SK-N-SH (cell line): ENCODE data around the gene ZNF296. TPM values are rescaled to one million over a fixed set of nuclear protein-coding genes. Genes with fewer than 3 reads are reported as not detected.

Experiments
- CTCF ChIA-PET: fragments of 300-600, 350-600 bp; formaldehyde crosslinking; extraction: SDS; loops from one replicate; lab custom pipeline; 2021; lab: Yijun Ruan, JAX
- POLR2A ChIA-PET: fragments of 350-600 bp; sonication (Branson Sonifier 250); formaldehyde crosslinking; extraction: SDS; loops from one replicate; lab custom pipeline; 2020; ENCODE audit warnings: antibody characterized with exemption, inconsistent platforms; lab: Yijun Ruan, JAX
- DNase-seq: peaks from one replicate; pipeline ENCODE4 v3.0.0; 2012
- H2AFZ ChIP-seq: fragments of 200-600 bp; sonication (generic); 2 replicates; pipeline ENCODE4 v1.8.1; 2016; ENCODE audit warnings: antibody characterized with exemption, mild to moderate bottlenecking, low read depth
- H3F3A ChIP-seq: fragments of 200-600 bp; sonication (generic); replicated peaks from 2 replicates; pipeline ENCODE3; 2016; ENCODE audit warnings: antibody characterized with exemption, mild to moderate bottlenecking; ENCODE audit not compliant: insufficient read depth
- H3K27ac ChIP-seq, 2 experiments: fragments of 200-500 bp in 1 of 2; fragments of 200-600 bp in 1 of 2; sonication (Bioruptor generic) in 1 of 2; sonication (generic), shearing (Covaris generic) in 1 of 2; 2 replicates each; pipeline versions ENCODE4 v1.5.1 to v1.6.1; 2014 to 2016; ENCODE audit warnings: low read depth in 2 of 2, inconsistent platforms in 1 of 2, low read length in 1 of 2, mild to moderate bottlenecking in 1 of 2, mixed read lengths in 1 of 2
- H3K27me3 ChIP-seq: fragments of 200-600 bp; sonication (generic), shearing (Covaris generic); 2 replicates; pipeline ENCODE4 v1.6.1; 2016; ENCODE audit warnings: mixed run types; ENCODE audit not compliant: insufficient read depth
- H3K36me3 ChIP-seq, 2 experiments: fragments of 200-500 bp in 1 of 2; fragments of 200-600 bp in 1 of 2; sonication (Bioruptor generic) in 1 of 2; sonication (generic) in 1 of 2; replicated peaks in 1 of 2; 2 replicates each; pipeline versions ENCODE3 to v1.5.1; 2014 to 2016; ENCODE audit warnings: low read length in 1 of 2, mild to moderate bottlenecking in 1 of 2; ENCODE audit not compliant: insufficient read depth in 2 of 2, control insufficient read depth in 1 of 2
- H3K4me1 ChIP-seq, 2 experiments: fragments of 200-500 bp in 1 of 2; fragments of 200-600 bp in 1 of 2; sonication (Bioruptor generic) in 1 of 2; sonication (generic), shearing (Covaris generic) in 1 of 2; 2 replicates each; pipeline versions ENCODE4 v1.5.1 to v1.6.1; 2014 to 2016; ENCODE audit warnings: low read depth in 1 of 2, low read length in 1 of 2, mixed run types in 1 of 2; ENCODE audit not compliant: insufficient read depth in 2 of 2, control insufficient read depth in 1 of 2
- H3K4me2 ChIP-seq: fragments of 200-600 bp; sonication (generic), shearing (Covaris generic); 2 replicates; pipeline ENCODE4 v1.6.1; 2017; ENCODE audit warnings: mixed run types
- H3K4me3 ChIP-seq, 2 experiments: fragments of 200-500 bp in 1 of 2; fragments of 200-600 bp in 1 of 2; sonication (Bioruptor generic) in 1 of 2; sonication (generic), shearing (Covaris generic) in 1 of 2; 2 replicates each; pipeline versions ENCODE4 v1.5.1 to v1.8.1; 2014 to 2016; ENCODE audit warnings: low read depth in 2 of 2, inconsistent platforms in 1 of 2, low read length in 1 of 2, mild to moderate bottlenecking in 1 of 2, mixed read lengths in 1 of 2, moderate library complexity in 1 of 2
- H3K79me2 ChIP-seq: fragments of 200-600 bp; sonication (generic); 2 replicates; pipeline ENCODE4 v1.8.1; 2017; ENCODE audit warnings: mild to moderate bottlenecking; ENCODE audit not compliant: insufficient read depth
- H3K9ac ChIP-seq: fragments of 200-600 bp; sonication (generic); 2 replicates; pipeline ENCODE4 v1.6.1; 2017; ENCODE audit warnings: mixed run types
- H3K9me2 ChIP-seq: fragments of 200-600 bp; sonication (generic); 2 replicates; pipeline ENCODE4 v1.6.1; 2017; ENCODE audit warnings: mixed run types
- H3K9me3 ChIP-seq: fragments of 200-600 bp; sonication (generic); 2 replicates; pipeline ENCODE4 v1.6.1; 2017; ENCODE audit warnings: mixed run types, mild to moderate bottlenecking, moderate library complexity
- H4K20me1 ChIP-seq: fragments of 200-600 bp; sonication (generic); 2 replicates; pipeline ENCODE4 v1.6.1; 2017; ENCODE audit warnings: mild to moderate bottlenecking, mixed run types; ENCODE audit not compliant: insufficient read depth
- CTCF ChIP-seq: fragments of 200-600 bp; sonication (generic); IDR thresholded peaks from 2 replicates; pipeline ENCODE4 v1.6.1; 2017; ENCODE audit warnings: antibody characterized with exemption, mild to moderate bottlenecking, moderate library complexity
- ELF1 ChIP-seq: IDR thresholded peaks from 2 replicates; pipeline ENCODE4 v1.4.0; 2012
- EZH2phosphoT487 ChIP-seq: fragments of 200-600 bp; sonication (generic); IDR thresholded peaks from 2 replicates; pipeline ENCODE4 v1.6.1; 2017; ENCODE audit warnings: low read depth, mixed run types, mild to moderate bottlenecking, antibody characterized with exemption, moderate library complexity, borderline replicate concordance
- FOSL2 ChIP-seq: IDR thresholded peaks from 2 replicates; pipeline ENCODE4 v1.4.0; 2012; ENCODE audit warnings: low read depth, mild to moderate bottlenecking, moderate library complexity, borderline replicate concordance
- FOXJ3 ChIP-seq: sonication (generic); formaldehyde crosslinking; IDR thresholded peaks from 2 replicates; pipeline ENCODE4 v1.5.1; 2020; ENCODE audit warnings: mild to moderate bottlenecking, missing genetic modification reagents
- MEF2A ChIP-seq: IDR thresholded peaks from 2 replicates; pipeline ENCODE4 v1.4.0; 2012; ENCODE audit warnings: low read depth, borderline replicate concordance
- MXI1 ChIP-seq: IDR thresholded peaks from 2 replicates; pipeline ENCODE4 v1.6.1; 2012; ENCODE audit warnings: mild to moderate bottlenecking, low read depth, low read length, improper control_type of control experiment
- NFIC ChIP-seq: IDR thresholded peaks from 2 replicates; pipeline ENCODE4 v1.4.0; 2012; ENCODE audit warnings: borderline replicate concordance
- NRF1 ChIP-seq: IDR thresholded peaks from 2 replicates; pipeline ENCODE4 v1.6.1; 2012; ENCODE audit warnings: low read depth, mild to moderate bottlenecking, low read length
- RAD21 ChIP-seq: IDR thresholded peaks from 2 replicates; pipeline ENCODE4 v1.6.1; 2012; ENCODE audit warnings: mild to moderate bottlenecking, low read length
- RFX5 ChIP-seq: IDR thresholded peaks from 2 replicates; pipeline ENCODE4 v1.6.1; 2012; ENCODE audit warnings: mild to moderate bottlenecking, improper control_type of control experiment, low read length
- TAF1 ChIP-seq: IDR thresholded peaks from 2 replicates; pipeline ENCODE4 v1.6.1; 2012; ENCODE audit warnings: low read depth, mild to moderate bottlenecking, low read length, moderate library complexity, borderline replicate concordance
- TCF12 ChIP-seq: IDR thresholded peaks from 2 replicates; pipeline ENCODE4 v1.4.0; 2012
- WGBS: methylation state at CpG from one replicate; pipeline ENCODE4 v1.1.6; 2017; ENCODE audit warnings: low lambda C conversion rate; 5-methylcytosine and 5-hydroxymethylcytosine counted together
- polyA plus RNA-seq, 3 experiments: library from polyadenylated mRNA; depleted of rRNA; stranded (reverse); fragments of >200 nt; gene quantifications; 2 replicates each; pipeline ENCODE4 v1.2.3, GENCODE V29; 2012

Gene ZNF296
- polyA plus RNA-seq, 1 of the 3 experiments (the other 2 are of a cell fraction) = 0.21 TPM

GRCh38 chr19:45117167-45117594, 40.9 kb upstream of the ZNF296 start (continued):
- TF ChIP-seq EZH2phosphoT487 = no peak

DNA sequence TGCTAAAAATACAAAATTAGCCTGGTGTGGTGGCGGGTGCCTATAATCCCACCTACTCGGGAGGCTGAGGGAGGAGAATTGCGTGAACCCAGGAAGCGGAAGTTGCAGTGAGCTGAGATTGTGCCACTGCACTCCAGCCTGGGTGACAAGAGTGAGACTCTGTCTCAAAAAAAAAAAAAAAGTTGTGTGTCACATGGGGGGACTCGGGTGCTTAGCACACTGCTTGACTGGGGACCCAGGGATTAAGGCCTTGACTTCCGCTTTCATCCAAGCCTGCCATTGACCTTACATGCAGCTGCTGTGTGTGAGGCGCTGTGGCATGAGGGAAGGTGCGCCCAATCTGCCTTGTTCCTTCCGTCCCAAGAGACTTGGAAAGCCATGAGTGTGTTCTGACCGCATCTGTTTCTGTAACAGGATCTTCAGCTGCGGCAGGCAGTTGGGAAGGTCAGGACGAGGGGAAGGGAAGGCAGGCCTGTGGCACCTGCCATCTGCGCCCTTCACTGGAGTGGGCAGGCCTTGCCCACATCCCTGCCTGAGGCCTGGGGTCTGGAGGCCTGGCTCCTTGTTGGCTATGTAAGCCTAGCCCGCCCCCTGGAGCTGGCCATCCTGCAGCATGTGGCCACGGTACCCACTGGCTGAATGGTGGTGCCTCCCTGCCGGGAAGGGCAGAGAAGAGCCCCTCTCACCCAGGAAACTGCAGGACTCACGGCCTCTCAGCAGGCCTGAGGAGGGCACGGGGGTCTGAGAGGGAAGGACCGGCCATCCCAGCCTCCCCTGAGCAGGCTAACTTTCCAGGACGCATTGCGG, 39.7 kb upstream of the ZNF296 start:
- Histone ChIP-seq H3K27me3 (no peaks in the 10 kb centered on the region), H3K4me1 (peaks cover 0 to 5% of the 10 kb centered on the region in 2 experiments; a peak in 1 of 4 replicates), H3K4me2 (no peak overlapping the region), H3K79me2 (peaks cover 91% of the 10 kb centered on the region), H3K9ac (no peak overlapping the region), H3K36me3 (no peaks in the 10 kb centered on the region), H3K27ac (no peak overlapping the region), H3F3A (no peaks in the 10 kb centered on the region), H3K9me2 (no peaks in the 10 kb centered on the region), H3K9me3 (no peaks in the 10 kb centered on the region), H4K20me1 (peaks cover 94% of the 10 kb centered on the region), H3K4me3 (no peak overlapping the region), H2AFZ (no peak overlapping the region)
- CTCF ChIA-PET = interaction anchor here (0.7 to 1.6 kb wide), 4 partner anchors 9 to 57 kb away, joined by 3 to 6 read pairs (median 5); no protein-coding TSS in a partner anchor
- POLR2A ChIA-PET = no interaction called here
- 85% methylated on average over 10 of the region's 21 CpGs for WGBS
- no peak for TF ChIP-seq FOXJ3
- no peak for TF ChIP-seq TAF1
- no peak for TF ChIP-seq CTCF
- no peak for TF ChIP-seq RAD21
- DNase-seq = no peak

GRCh38 chr19:45114116-45114515, 37.8 kb upstream of the ZNF296 start:
- Histone ChIP-seq H3K4me2 (no peak overlapping the region), H3K9me3 (no peaks in the 10 kb centered on the region), H4K20me1 (peaks cover 94% of the 10 kb centered on the region), H3K9me2 (no peaks in the 10 kb centered on the region), H3K9ac (no peak overlapping the region), H3K27me3 (no peaks in the 10 kb centered on the region), H3K27ac (no peak overlapping the region), H2AFZ (no peak overlapping the region), H3K36me3 (no peaks in the 10 kb centered on the region), H3K4me1 (peaks cover 0 to 4% of the 10 kb centered on the region in 2 experiments; a peak in 1 of 4 replicates), H3K4me3 (no peak overlapping the region)
- DNase-seq = no peak
- CTCF ChIA-PET = interaction anchor here (1.0 kb wide), 1 partner anchor 12 kb away, joined by 3 read pairs; no protein-coding TSS in a partner anchor
- 90% methylated on average over 4 of the region's 4 CpGs for WGBS
- TF ChIP-seq TCF12 (no peak), RFX5 (no peak), FOSL2 (no peak), EZH2phosphoT487 (no peak), CTCF (no peak), MEF2A (no peak), NFIC (no peak), MXI1 (no peak), NRF1 (no peak), RAD21 (no peak), ELF1 (no peak)
- TF ChIP-seq, all 33 proteins: peak for 0
- Histone ChIP-seq H3K79me2 (peaks cover 90% of the 10 kb centered on the region), H3F3A (no peaks in the 10 kb centered on the region)
- POLR2A ChIA-PET = no interaction called here
